ENCODE measurements around the gene CKS2.

CKS2 gene

GRCh38 chr9:89350988-89351557 lies 40.1 kb downstream of the CKS2 start:
- DNase-seq (ENCODE audit: low read depth, low spot score): no peak

- DNase-seq (ENCODE audit: low read depth, low spot score): no peak
These were observed 40.7 kb downstream of the CKS2 start for GRCh38 chr9:89351584-89352300.

GRCh38 chr9:89352451-89352850 lies 41.5 kb downstream of the CKS2 start:
- no peak for DNase-seq (ENCODE audit: low read depth, low spot score)

GRCh38 chr9:89352874-89353649 lies 42.1 kb downstream of the CKS2 start:
- DNase-seq (ENCODE audit: low read depth, low spot score): no peak

- DNase-seq (ENCODE audit: low read depth, low spot score): no peak
These were observed 43.0 kb downstream of the CKS2 start for GRCh38 chr9:89353989-89354388.

GRCh38 chr9:89354471-89354870 lies 43.5 kb downstream of the CKS2 start:
- DNase-seq (ENCODE audit: low read depth, low spot score): no peak

GRCh38 chr9:89356782-89357181 lies 45.8 kb downstream of the CKS2 start:
- no peak for DNase-seq (ENCODE audit: low read depth, low spot score)

- no peak for DNase-seq (ENCODE audit: low read depth, low spot score)
These were observed 46.6 kb downstream of the CKS2 start for GRCh38 chr9:89357331-89358197.

GRCh38 chr9:89358376-89358916 lies 47.5 kb downstream of the CKS2 start:
- no peak for DNase-seq (ENCODE audit: low read depth, low spot score)

GRCh38 chr9:89358985-89359384 lies 48.0 kb downstream of the CKS2 start:
- DNase-seq (ENCODE audit: low read depth, low spot score): no peak

- no peak for DNase-seq (ENCODE audit: low read depth, low spot score)
These were observed 48.8 kb downstream of the CKS2 start for GRCh38 chr9:89359751-89360261.

GRCh38 chr9:89360465-89360864 lies 49.5 kb downstream of the CKS2 start:
- no peak for DNase-seq (ENCODE audit: low read depth, low spot score)

GRCh38 chr9:89361031-89361430 lies 50.0 kb downstream of the CKS2 start:
- no peak for DNase-seq (ENCODE audit: low read depth, low spot score)

GRCh38 chr9:89361816-89362646 lies 51.0 kb downstream of the CKS2 start:
- DNase-seq (ENCODE audit: low read depth, low spot score): no peak

- DNase-seq (ENCODE audit: low read depth, low spot score): no peak
These were observed 51.8 kb downstream of the CKS2 start for GRCh38 chr9:89362647-89363310.

- DNase-seq (ENCODE audit: low read depth, low spot score): no peak
These were observed 52.3 kb downstream of the CKS2 start for GRCh38 chr9:89363311-89363670.

GRCh38 chr9:89363921-89364665 lies 53.1 kb downstream of the CKS2 start:
- DNase-seq (ENCODE audit: low read depth, low spot score): no peak

GRCh38 chr9:89364666-89365531 lies 53.9 kb downstream of the CKS2 start:
- DNase-seq (ENCODE audit: low read depth, low spot score): no peak

All from activated CD4-positive, CD25-positive, alpha-beta regulatory T cell treated with anti-CD3 and anti-CD28 coated beads, Interleukin-2, amount 50 U/mL, for 16 hours (primary cell).